ENCODE results near the gene IMPACT.

The IMPACT gene

DNA sequence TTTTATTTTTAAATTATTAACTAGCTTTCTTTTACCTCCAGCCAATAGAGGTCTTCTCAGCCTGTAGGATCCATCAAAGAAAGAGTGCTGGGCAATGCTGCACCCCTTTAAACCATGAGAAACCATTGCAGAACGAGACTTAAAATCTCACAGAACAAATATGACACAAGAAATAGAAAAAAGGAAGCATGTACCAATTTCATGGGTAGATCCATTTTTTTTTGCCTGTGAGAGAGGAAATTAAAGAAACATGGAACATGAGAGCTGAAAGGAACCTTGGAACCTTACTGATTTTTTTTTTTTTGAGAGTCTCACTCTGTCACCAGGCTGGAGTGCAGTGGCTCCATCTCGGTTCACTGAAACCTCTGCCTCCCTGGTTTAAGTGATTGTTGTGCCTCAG lies 47.9 kb downstream of the IMPACT start:
- in situ Hi-C loops (cut with MboI; ENCODE audit: low sequenced_read_pairs), result no loop called here

- in situ Hi-C loops (cut with MboI; ENCODE audit: low sequenced_read_pairs), result loop anchor here (25.0 kb wide), 1 partner anchor 314 kb away; no protein-coding TSS in a partner anchor
Measured at GRCh38 chr18:24475926-24476589, 49.6 kb downstream of the IMPACT start.

GRCh38 chr18:24479371-24479770 lies 52.9 kb downstream of the IMPACT start:
- in situ Hi-C loops (cut with MboI; ENCODE audit: low sequenced_read_pairs), result loop anchor here (25.0 kb wide), 1 partner anchor 317 kb away; no protein-coding TSS in a partner anchor

- in situ Hi-C loops (cut with MboI; ENCODE audit: low sequenced_read_pairs), result loop anchor here (10.0 to 25.0 kb wide), 2 partner anchors 118 to 321 kb away; no protein-coding TSS in a partner anchor
Measured at GRCh38 chr18:24482821-24483220, 56.4 kb downstream of the IMPACT start.

DNA sequence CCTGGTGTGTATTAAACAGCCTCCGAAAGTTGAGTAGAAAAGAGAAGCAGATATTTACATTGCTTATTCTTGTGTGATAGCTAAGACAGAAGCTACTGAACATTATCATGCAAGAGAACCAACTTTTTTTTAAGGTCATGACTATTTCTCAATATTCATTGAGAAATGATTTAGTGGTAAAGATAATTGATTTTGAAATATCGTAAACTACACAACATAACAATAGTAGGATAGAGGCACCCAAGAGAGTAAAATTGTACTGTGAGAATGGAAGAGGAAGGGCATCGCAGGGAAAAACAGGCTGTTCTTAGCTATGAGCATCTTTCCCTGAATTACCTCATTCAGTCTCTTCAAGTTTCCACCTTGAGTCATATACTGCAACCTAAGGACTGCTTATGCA lies 59.2 kb downstream of the IMPACT start:
- in situ Hi-C loops (cut with MboI; ENCODE audit: low sequenced_read_pairs), result loop anchor here (10.0 to 25.0 kb wide), 2 partner anchors 121 to 323 kb away; no protein-coding TSS in a partner anchor

- in situ Hi-C loops (cut with MboI; ENCODE audit: low sequenced_read_pairs), result loop anchor here (10.0 to 25.0 kb wide), 2 partner anchors 122 to 324 kb away; no protein-coding TSS in a partner anchor
Measured at GRCh38 chr18:24486684-24487083, 60.2 kb downstream of the IMPACT start.

- in situ Hi-C loops (cut with MboI; ENCODE audit: low sequenced_read_pairs), result loop anchor here (10.0 to 25.0 kb wide), 2 partner anchors 124 to 327 kb away; no protein-coding TSS in a partner anchor
Measured at GRCh38 chr18:24488824-24489493, 62.5 kb downstream of the IMPACT start.

DNA sequence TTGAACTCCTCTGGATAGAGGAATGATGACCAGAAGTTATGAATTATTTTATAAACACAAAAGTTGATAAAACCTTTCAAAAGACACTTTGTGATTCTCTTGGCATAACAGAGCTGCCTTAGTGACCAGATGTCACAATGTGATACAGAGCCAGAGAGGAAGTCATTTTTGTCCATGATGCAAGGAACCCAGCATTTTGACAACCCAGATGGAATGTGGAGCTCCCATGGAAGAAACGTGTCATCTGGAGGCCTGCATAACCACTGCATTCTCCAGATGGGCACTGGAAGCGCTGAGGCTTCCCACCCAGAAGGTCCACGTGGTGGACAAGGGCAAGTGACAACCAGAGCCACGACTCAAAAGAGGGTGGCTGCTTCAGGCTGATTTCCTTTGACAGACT lies 64.1 kb downstream of the IMPACT start:
- in situ Hi-C loops (cut with MboI; ENCODE audit: low sequenced_read_pairs), result loop anchor here (25.0 kb wide), 1 partner anchor 328 kb away; no protein-coding TSS in a partner anchor

DNA sequence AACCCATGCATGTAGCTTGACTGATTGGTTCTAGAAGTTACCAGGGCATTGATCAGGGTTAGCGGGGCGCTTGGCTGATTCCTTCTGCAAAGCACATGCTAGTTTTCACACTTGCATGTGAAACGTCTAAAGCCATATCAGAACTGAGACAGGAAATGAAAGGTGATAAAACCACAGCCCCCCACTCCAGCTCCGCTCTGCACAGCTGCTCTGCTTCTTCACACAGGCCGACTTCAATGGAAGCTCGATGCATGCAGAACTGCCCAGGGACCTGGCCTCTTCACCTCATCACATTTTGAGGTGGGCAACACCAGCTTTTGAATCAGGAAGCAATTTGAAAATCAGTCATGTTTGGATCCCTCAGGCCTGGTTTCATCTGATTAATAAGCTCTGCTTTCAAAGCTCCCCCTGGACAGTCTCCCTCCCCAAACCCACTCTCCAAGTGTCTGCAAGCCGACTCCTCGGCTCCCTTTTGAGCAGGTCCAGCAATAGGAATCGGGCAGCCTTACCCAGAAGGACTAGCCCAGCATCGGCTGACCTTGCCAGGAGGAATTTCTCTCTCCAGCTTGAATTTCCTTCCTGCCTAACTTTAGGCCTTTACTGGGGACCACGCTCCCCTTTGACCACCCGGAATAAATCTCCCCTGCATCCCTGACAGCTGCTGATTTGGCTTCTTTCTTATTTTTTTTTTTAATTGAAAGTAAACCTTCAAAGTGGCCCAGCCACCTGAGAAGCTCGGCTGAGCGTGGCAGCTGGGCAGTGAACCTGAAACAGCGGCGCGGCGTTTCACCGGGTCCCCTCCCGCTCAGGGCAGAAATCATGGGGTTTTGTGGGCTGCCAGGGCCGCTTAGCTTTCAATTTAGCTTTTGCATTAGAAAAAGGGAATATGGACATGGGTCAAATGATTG lies 65.7 kb downstream of the IMPACT start:
- in situ Hi-C loops (cut with MboI; ENCODE audit: low sequenced_read_pairs), result loop anchor here (25.0 kb wide), 1 partner anchor 330 kb away; no protein-coding TSS in a partner anchor

DNA sequence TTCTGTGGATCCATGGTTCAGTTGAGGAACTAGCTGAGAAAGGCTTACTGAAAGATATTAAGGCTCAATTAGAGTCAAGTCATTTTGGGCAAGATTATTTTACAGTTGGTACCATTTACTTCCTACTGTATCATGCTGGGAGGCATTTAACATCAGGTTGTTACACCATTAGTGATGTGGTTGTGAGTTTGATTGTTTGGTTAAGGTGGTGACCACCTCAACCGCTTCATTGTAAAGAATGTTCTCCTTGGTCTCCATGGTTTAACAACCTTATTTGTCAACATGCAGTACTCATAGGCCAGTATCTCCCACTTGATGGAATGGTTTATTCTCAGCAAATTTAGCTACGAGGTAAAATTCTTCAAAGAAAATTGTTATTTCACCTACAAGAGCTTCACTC lies 68.1 kb downstream of the IMPACT start:
- in situ Hi-C loops (cut with MboI; ENCODE audit: low sequenced_read_pairs), result loop anchor here (25.0 kb wide), 1 partner anchor 332 kb away; no protein-coding TSS in a partner anchor

DNA sequence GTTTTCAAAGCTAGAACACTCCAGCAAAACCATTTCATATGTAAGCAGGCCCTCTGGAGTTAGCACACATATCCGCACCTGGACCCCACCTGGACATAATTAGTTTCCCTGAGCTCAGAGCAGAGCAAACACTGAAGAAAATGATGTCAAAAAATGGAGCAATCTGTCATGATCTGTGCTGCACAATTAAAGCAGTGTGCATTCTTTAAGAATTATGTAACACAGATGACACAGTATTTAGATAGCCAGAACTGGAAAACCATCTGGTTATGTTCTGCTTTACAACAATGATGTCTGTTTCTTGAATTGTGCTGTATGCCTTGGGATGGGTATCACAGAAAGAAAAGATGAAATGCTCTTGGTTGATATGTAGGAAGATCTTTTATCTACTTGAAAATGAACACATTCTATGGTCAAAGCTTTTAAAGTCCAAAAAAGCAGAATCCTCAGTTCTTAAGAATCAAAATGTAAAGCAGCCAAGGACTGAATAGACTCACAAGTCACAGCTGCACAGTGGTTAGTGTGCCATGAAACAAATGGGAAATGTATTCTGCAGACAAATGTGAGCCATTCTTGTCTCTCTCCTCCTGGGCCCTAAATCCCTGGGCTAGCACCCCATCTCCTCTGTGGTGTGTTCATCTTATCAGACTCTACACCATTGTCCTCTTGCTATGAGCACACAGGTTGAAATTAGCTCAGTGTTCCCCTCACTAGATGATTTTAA lies 70.7 kb downstream of the IMPACT start:
- in situ Hi-C loops (cut with MboI; ENCODE audit: low sequenced_read_pairs), result loop anchor here (25.0 kb wide), 1 partner anchor 335 kb away; no protein-coding TSS in a partner anchor

DNA sequence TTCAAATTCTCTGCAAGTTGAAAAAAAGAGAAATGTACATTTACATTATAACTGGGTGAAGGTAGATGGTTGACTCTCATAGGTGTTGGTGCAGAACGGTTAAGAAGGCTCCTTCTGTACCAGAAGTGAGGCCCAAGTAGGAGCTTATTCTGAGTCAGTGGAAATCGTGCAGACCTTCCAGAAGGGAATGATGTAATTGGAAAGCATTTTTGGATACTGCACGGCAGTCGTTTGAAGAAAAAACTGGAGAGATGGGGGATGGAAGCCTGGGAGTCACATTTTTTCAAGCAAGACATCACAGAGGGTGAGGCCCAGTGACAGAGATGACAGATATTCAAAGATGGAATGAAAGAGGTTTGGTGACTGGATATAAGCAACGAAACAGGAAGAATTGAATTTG lies 73.3 kb downstream of the IMPACT start:
- in situ Hi-C loops (cut with MboI; ENCODE audit: low sequenced_read_pairs), result loop anchor here (25.0 kb wide), 1 partner anchor 338 kb away; no protein-coding TSS in a partner anchor

GRCh38 chr18:24500217-24500616 lies 73.7 kb downstream of the IMPACT start:
- in situ Hi-C loops (cut with MboI; ENCODE audit: low sequenced_read_pairs), result no loop called here

- in situ Hi-C loops (cut with MboI; ENCODE audit: low sequenced_read_pairs), result no loop called here
Measured at GRCh38 chr18:24500766-24501165, 74.3 kb downstream of the IMPACT start.

GRCh38 chr18:24502667-24503523 lies 76.4 kb downstream of the IMPACT start:
- in situ Hi-C loops (cut with MboI; ENCODE audit: low sequenced_read_pairs), result no loop called here
